Amygdala (tissue), 56 donors: Measurements from ENCODE around the gene HSPD1.

Source experiments
- DNase-seq, 56 donors: peaks; one replicate each; lab custom pipeline; 2025; lab: John Stamatoyannopoulos, UW

The HSPD1 gene

GRCh38 chr2:197499594-197500502 is at the start of gene HSPD1, which contains the start of gene HSPE1:
Gene HSPD1 (minus strand): TSS chr2:197499840. CDS start chr2:197498848, 992 bp downstream.
Gene HSPE1 (plus strand): TSS chr2:197500379. CDS start chr2:197500437, 58 bp downstream.
- peak; percentile 82 to 100 (median 98) for DNase-seq

GRCh38 chr2:197548582-197548981 is 48.9 kb upstream of the HSPD1 start:
- no peak for DNase-seq

DNA sequence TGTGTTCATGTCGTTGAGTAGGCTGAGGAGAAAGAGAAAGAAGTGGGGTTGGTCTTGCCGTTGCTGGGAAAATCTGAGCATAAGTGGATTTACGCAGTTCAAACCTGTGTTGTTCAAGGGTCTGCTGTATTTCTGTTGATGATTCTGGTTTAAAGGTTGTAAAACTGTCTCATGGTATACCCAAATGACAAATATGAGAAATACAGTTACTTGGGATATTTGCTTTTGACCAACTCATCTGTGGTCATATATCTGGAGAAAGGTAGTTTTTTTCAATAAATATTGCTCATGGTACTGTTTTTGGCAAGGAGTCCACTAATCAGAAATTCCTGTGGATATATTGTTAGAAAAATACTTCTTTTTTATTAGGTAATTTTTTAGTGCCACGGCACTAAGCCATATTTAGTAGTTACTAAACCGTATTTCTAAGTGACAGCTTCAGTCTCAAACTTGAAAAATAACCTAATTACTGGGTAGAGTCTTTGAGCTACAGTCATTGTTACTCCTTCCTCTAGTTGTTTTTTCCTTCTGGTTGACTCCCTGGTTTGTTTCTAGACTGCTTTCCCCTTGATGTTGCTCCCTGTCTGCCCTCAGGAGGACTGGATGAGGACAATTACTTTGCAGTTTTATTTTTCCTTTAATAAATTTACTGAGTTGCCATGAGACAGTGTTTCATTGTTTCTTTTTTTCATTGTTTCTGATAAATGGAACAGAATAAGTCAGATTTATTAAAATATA is 47.7 kb upstream of the HSPD1 start:
- no peak for DNase-seq

GRCh38 chr2:197543206-197543605 is 43.6 kb upstream of the HSPD1 start:
- DNase-seq, result no peak

- DNase-seq, result no peak
These were observed 40.1 kb upstream of the HSPD1 start for GRCh38 chr2:197539734-197540133.

DNA sequence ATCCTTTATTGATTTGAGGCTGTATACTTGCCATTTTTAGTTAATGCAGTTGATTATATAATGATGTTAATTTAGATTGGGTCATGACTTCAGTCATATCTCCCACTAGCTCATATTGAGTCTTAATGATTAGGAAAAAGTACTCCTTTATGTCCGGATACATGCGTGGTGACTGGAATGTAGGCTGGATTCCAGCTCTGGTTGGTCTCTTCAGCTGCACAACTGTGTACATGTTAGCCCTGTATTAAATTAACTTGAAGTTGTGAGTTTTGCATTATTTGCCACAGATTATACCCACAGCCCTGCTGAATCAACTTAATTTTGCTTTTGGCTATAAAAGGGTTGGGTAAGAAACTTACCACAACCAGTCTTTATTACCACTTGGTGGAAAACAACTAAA is 38.8 kb upstream of the HSPD1 start:
- DNase-seq, result no peak

DNA sequence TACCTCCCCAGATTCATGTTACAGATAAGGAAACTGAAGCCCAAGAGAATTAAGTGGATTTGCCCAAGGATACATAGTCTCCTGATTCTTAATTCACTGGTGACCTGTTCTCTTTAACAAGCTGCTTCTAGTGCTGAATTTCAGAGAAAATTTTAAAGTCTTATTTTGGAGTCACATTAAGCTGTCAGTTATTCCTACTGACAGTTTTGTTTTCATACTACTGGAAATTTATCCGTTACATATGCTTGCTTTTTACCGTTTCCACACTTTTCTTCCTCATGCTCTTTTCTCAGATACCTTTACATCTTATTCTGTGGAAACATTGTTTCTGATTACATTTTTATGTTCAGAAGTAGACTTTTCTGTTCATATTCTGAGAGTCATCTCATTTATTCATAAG is 17.5 kb upstream of the HSPD1 start:
- DNase-seq, result no peak

DNA sequence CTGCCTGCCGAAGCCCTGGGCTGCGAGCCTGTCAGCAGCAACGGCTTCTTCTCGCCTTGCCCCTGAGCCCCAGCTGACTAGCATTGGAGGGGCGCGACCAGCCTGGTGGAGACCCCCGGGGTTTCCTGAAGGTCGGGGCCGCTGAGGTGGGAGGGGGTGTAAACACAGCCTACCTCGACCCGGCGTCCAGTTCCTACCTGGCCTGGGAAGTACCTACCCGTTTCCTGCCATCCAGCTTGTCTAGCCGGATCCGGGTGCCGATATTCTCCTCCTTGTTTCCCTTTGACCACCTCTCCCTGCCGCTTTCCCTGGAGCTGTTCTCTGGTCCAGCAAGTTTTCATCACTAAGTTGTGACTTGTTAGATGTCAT is 16.7 kb upstream of the HSPD1 start:
- DNase-seq, result peak in 19 of 56 donors; percentile 1 to 74 (median 41)

DNA sequence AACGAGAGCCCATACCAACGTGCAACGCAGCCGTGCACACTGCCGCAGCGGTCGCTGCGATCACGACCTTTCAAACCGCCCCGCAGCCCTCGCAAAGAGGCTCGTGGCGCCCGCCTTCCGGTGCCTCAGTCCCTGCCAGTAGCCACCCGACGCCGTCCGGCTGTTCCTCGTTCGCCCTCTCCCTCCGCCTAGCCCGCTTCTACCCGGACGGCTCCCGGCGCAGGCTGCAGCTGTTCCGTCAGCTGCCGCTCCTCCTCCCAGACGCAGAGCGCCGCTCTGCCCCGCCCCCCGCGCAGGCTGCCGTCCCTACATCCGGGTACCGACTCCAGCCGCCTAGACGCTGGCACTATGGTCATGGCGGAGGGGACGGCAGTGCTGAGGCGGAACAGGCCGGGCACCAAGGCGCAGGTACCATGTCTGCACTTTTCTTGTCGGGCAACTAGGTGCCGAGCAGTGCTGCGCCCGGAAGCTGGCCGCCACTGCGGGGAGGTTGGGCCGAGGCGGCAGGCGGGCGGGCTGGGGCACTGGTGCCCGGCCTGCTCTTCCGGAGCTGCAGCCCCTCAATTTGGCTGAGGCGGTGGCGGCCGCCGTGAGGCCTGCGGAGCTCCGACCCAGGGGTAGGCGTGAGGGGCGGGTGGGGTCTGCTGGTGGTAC is 16.2 kb upstream of the HSPD1 start, which contains the start of gene MOB4:
Gene MOB4 (plus strand): TSS at position 328 of the 654 bp plus-strand sequence. CDS start 21 bp downstream, at position 349.
- peak; percentile 59 to 96 (median 92) for DNase-seq

DNA sequence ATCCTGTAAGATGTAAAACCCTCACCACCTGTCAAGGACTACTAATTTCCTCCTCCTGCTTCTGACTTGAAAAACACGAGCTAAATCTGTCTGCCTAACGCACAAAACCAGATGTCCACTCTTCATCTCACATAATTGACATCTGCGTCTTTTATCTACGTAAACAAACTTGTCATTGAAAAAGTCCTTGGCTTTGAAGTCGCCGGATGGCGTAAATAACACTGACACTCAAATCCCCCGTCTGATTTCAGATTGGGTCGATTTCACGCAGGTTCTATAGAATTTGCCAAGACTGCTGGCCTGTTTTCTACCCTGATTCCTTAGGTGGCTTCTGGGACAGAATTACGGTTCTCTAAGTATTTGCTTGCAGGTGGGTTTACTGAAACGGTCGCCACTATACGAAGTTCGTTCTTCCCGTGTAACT is 15.7 kb upstream of the HSPD1 start:
- DNase-seq, result peak in 2 of 56 donors; percentile 39 to 49

DNA sequence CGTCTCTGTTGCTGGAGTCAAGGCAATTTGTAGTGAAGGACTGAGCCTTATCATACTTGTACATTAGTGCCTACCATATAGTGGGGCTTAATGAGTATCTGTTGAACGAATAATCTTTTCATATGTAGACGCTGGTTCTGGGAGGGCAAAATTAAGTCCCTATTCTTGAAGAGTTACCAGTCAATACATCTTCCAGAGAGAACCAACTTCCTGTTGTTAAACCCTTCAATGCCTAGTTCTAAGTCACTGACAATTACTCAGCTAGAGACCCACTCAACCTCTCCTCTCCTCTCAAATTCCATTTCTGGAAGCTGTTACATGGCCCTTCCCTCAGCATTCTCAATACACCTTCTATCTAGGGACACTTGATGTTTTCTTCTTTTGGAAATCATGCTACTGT is 15.1 kb upstream of the HSPD1 start:
- DNase-seq, result no peak

- no peak for DNase-seq
These were observed 14.3 kb upstream of the HSPD1 start for GRCh38 chr2:197513915-197514314.

DNA sequence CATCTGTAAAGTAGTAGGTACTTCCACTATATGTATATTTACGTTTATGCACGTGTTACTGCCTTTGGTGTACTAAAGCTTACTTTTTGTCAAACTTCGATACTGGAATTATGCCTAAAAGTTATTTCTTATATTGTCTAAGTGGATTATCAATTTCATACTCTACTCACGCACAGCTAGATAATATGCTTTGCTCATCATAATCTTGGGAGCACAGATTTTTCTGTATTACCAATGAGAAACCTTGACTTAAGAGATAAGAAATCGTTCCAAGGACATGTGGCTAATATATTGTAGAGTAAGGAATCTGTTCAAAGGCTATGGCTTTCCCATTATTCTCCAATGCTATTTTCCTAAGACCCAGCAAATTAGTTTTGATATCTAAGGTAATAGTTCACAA is 7.0 kb upstream of the HSPD1 start:
- no peak for DNase-seq

DNA sequence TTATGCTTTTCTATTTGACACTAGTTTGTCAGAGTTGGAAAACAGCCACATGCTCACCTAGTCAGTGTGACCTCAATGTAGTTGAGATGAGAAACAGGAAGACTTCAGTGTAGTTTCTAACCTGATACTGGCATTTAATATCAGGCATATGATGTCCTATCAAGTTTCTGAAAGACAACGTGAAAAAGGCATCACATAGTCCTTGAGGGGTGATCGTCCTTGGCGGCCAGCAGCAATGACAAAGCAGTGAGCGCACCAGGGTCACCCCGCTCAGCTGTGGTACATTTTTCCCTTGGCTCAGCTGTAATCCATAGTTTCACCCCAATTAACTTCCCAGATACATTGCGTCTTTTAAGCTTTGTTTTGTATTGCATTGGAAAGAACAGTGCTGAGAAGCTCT is 4.9 kb upstream of the HSPD1 start:
- DNase-seq, result no peak

DNA sequence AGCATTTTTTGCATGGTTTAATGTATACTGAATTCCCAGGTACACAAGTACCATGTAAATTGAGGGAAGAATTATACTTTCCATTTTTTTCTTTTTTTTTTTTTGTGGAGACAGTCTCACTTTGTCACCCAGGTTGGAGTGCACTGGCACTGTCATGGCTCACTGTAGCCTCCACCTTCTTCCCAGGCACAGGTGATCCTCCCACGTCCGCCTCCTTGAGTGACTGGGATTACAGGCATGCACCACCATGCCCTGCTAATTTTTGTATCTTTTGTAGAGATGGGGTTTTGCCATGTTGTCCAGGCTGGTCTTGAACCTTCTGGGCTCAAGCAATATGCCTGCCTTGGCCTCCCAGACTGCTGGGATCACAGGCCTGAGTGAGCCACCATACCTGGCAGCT is 4.4 kb upstream of the HSPD1 start:
- DNase-seq, result no peak

DNA sequence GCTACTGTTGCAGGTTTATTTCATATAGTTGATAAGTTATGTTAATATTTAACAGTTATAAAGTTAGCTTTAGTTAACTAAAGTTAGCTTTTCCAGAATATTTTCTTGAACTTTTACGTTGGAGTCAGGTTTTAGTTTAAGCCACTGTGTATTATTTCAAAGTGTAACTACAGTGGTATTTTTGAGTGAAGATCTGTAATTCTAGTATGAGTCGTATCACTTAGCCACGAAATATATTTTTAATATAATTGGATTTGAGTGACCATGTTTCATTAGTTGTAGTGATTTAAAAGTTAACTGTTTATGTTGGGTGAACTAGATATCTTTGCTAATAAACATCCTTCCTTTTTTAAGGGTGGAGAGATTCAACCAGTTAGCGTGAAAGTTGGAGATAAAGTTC is 3.0 kb upstream of the HSPD1 start:
- no peak for DNase-seq

DNA sequence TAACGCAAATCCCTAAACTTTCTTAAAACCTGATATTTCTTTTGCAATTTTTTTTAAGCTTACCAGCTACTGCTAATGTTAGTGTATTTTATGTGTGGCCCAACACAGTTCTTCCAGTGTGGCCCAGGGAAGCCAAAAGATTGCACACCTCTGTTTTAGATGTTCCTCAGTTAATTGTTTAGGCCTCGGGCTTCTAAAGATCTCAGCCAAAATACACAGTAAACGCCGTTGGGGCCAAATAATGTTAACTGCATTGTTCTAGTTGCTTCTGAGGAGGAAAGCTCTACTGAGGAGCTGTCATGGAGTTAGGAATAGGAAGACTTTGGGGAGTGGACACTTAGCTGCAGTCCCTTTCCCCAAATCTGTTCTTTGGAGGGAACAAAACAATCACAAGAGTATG is 2.6 kb upstream of the HSPD1 start:
- no peak for DNase-seq

DNA sequence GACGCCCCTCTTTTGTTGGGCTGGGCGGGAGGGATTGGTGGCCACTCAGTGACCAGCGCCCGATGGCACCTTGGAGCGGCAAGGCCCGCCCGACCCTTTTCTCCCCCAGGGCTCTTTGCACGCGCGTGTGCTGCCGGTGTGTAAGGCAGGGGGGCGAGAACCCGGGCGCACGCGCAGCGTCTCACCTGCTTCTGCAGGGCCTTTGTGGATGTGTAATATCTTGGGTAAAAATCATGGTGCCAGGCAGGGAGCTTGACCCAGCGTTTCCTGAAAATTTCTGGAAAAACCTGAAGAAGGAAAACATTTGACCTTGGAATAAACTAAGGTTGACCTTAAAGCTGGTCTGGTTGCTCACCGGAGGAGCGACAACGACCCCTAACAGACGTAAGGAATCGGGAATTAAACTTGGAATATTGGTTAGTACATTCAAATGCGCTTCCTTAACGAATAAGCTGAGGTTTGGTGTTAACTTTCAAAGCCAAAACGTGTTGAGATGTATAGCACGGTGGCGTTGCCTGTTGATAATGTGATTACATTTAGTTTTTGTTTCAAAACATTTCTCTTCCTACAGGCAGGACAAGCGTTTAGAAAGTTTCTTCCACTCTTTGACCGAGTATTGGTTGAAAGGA is 977 bp upstream of the HSPD1 start:
- DNase-seq, result peak in 1 of 56 donors; percentile 44

DNA sequence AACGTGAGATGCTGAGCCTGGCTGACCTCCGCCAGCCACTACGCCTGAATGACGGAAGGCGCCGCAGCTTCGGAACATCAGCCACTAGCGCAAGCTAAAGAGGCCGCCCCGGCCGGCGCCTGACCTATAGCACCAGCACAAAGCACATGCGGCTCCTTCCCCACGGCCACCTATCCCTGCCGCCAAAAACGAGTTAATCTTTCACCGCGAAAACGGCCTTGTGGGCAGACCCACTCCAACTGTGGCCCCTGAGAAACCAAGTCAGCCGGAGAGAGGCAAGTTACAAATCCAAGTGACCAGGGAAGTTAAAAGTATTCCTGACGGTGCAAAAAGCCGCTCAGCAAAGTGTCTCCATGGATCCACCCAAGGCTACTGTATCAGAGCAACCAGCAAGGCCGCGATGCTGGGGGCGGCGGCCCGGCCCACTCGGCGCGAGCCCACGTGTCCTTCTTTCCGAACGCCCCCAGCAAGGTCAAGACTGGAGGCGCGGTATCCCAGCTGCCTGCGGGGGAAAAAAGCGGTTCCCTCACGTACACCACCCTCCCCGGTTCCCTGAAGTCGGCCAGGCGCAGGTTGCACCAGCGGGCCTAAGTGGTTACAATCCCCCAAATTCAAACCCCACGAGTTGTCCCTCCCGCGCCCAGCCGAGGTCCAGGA is 575 bp downstream of the HSPD1 start:
- DNase-seq, result peak in 40 of 56 donors; percentile 7 to 80 (median 48)
